GM21576 (cell line): ENCODE measurements around the gene C1orf226.
"Not testable (repeated sequence)": the region's sequence is repeated elsewhere in the genome, so short reads cannot be mapped to it uniquely, and the experiment has no call there.

ENCODE experiments used
- ATAC-seq: cut with Tn5 transposase; IDR thresholded peaks from one replicate; pipeline ENCODE4 v1.9.1; 2021; ENCODE audit warnings: mild to moderate bottlenecking, moderate library complexity; ENCODE audit not compliant: unreplicated experiment

C1orf226 gene

GRCh38 chr1:162381383-162381782 lies at the start of gene C1orf226:
TSS of gene C1orf226 (plus strand) at chr1:162381728. CDS start at chr1:162381902, 174 bp downstream.
- no peak for ATAC-seq

GRCh38 chr1:162333991-162334390 lies 47.5 kb upstream of the C1orf226 start:
- ATAC-seq, result no peak

GRCh38 chr1:162335126-162335525 lies 46.4 kb upstream of the C1orf226 start:
- no peak for ATAC-seq

GRCh38 chr1:162336621-162337285 lies 44.8 kb upstream of the C1orf226 start:
- no peak for ATAC-seq

GRCh38 chr1:162342452-162342983 lies 39.0 kb upstream of the C1orf226 start:
- no peak for ATAC-seq

GRCh38 chr1:162343470-162343869 lies 38.1 kb upstream of the C1orf226 start:
- ATAC-seq, result no peak

GRCh38 chr1:162347281-162347680 lies 34.2 kb upstream of the C1orf226 start:
- no peak for ATAC-seq

GRCh38 chr1:162349635-162350330 lies 31.7 kb upstream of the C1orf226 start:
- no peak for ATAC-seq

GRCh38 chr1:162351246-162351842 lies 30.2 kb upstream of the C1orf226 start:
- ATAC-seq, result no peak

- not testable (repeated sequence) for ATAC-seq
Measured at GRCh38 chr1:162351874-162352273, 29.7 kb upstream of the C1orf226 start.

- no peak for ATAC-seq
Measured at GRCh38 chr1:162353078-162353477, 28.4 kb upstream of the C1orf226 start.

- no peak for ATAC-seq
Measured at GRCh38 chr1:162353702-162354101, 27.8 kb upstream of the C1orf226 start.

GRCh38 chr1:162357681-162358266 lies 23.8 kb upstream of the C1orf226 start:
- no peak for ATAC-seq

- no peak for ATAC-seq
Measured at GRCh38 chr1:162358928-162359327, 22.6 kb upstream of the C1orf226 start.

- ATAC-seq, result no peak
Measured at GRCh38 chr1:162359523-162360236, 21.8 kb upstream of the C1orf226 start.

GRCh38 chr1:162360237-162360873 lies 21.2 kb upstream of the C1orf226 start:
- ATAC-seq, result no peak

GRCh38 chr1:162360874-162361260 lies 20.7 kb upstream of the C1orf226 start:
- ATAC-seq, result no peak

- ATAC-seq, result peak; percentile 22
Measured at GRCh38 chr1:162361349-162361748, 20.2 kb upstream of the C1orf226 start.

- ATAC-seq, result no peak
Measured at GRCh38 chr1:162363823-162364222, 17.7 kb upstream of the C1orf226 start.

GRCh38 chr1:162364498-162364897 lies 17.0 kb upstream of the C1orf226 start:
- no peak for ATAC-seq
